SK-N-SH treated with all-trans-retinoic acid at 6 μM for 48 hours (cell line): ENCODE measurements around the gene IGFBP2.

Experiments used
- CREB5 ChIP-seq: fragments of 250-450 bp; sonication (Bioruptor Pico); IDR thresholded peaks from 2 replicates; pipeline ENCODE4 v1.5.1; 2020; ENCODE audit warnings: low read depth, mild to moderate bottlenecking, moderate library complexity
- ESRRG ChIP-seq: fragments of 250-450 bp; sonication (Bioruptor Pico); IDR thresholded peaks from 2 replicates; pipeline ENCODE4 v1.6.1; 2021; ENCODE audit warnings: mild to moderate bottlenecking
- PATZ1 ChIP-seq: fragments of 250-450 bp; sonication (Bioruptor Pico); IDR thresholded peaks from 2 replicates; pipeline ENCODE4 v1.8.0; 2020; ENCODE audit warnings: mild to moderate bottlenecking, moderate library complexity, borderline replicate concordance
- POU6F1 ChIP-seq: fragments of 250-450 bp; sonication (Bioruptor Pico); IDR thresholded peaks from 2 replicates; pipeline ENCODE4 v1.8.0; 2021; ENCODE audit warnings: low read depth, mild to moderate bottlenecking, moderate library complexity, borderline replicate concordance
- PPARA ChIP-seq: fragments of 250-450 bp; sonication (Bioruptor Pico); IDR thresholded peaks from 2 replicates; pipeline ENCODE4 v1.5.0; 2020; ENCODE audit warnings: mild to moderate bottlenecking, borderline replicate concordance
- RARB ChIP-seq: fragments of 250-450 bp; sonication (Bioruptor Pico); IDR thresholded peaks from 2 replicates; pipeline ENCODE4 v1.8.0; 2021; ENCODE audit warnings: mild to moderate bottlenecking, moderate library complexity
- SNAI2 ChIP-seq: fragments of 250-450 bp; sonication (Bioruptor Pico); IDR thresholded peaks from 2 replicates; pipeline ENCODE4 v1.5.0; 2020; ENCODE audit warnings: mild to moderate bottlenecking, moderate library complexity
- ZC3H10 ChIP-seq: fragments of 250-450 bp; sonication (Bioruptor Pico); IDR thresholded peaks from 2 replicates; pipeline ENCODE4 v1.5.1; 2021; ENCODE audit warnings: mild to moderate bottlenecking, moderate library complexity
- ZFP3 ChIP-seq: fragments of 250-450 bp; sonication (Bioruptor Pico); IDR thresholded peaks from 2 replicates; pipeline ENCODE4 v1.5.0; 2020; ENCODE audit warnings: mild to moderate bottlenecking, moderate library complexity
- ZFP30 ChIP-seq: fragments of 450-650 bp; formaldehyde crosslinking; IDR thresholded peaks from 2 replicates; pipeline ENCODE4 v1.5.0; 2022; ENCODE audit warnings: mild to moderate bottlenecking, moderate library complexity
- ZNF8 ChIP-seq: fragments of 450-650 bp; formaldehyde crosslinking; IDR thresholded peaks from 2 replicates; pipeline ENCODE4 v1.5.0; 2020; ENCODE audit warnings: mild to moderate bottlenecking, moderate library complexity

- no peak for TF ChIP-seq SNAI2 (CRISPR knock-in tag)
- TF ChIP-seq RARB = no peak
- TF ChIP-seq CREB5 (CRISPR knock-in tag) = no peak
- TF ChIP-seq ZNF8 = no peak
- TF ChIP-seq POU6F1 (CRISPR knock-in tag) = no peak
- no peak for TF ChIP-seq PATZ1 (CRISPR knock-in tag)
- TF ChIP-seq ZC3H10 (CRISPR knock-in tag) = no peak
- no peak for TF ChIP-seq PPARA (CRISPR knock-in tag)
- no peak for TF ChIP-seq ESRRG (CRISPR knock-in tag)
- TF ChIP-seq ZFP30 (CRISPR knock-in tag) = no peak
- no peak for TF ChIP-seq ZFP3
These were observed 14.9 kb downstream of the IGFBP2 start for GRCh38 chr2:216648105-216648504.
